ENCODE measurements around the gene PRKAB1.

The PRKAB1 gene

DNA sequence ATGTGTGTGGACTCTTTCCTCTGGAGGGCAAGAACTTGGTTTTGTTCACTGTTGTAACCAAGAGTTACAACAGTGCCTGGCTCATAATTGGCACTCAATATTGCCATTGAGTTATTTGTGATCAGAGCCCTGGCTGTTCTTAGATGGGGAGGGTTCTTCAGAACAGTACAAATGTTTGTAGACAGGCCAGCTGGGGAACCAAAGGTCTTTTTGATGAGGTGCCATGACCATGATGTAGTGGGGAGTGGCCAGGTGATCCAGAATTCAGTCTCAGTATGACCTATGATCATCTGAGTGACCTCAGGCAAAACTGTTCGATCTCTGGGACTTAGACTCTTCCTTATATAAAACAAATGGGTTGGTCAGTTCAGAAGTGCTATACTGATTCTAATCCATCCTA is 3.3 kb upstream of the PRKAB1 start:
- DNase-seq: no peak

DNA sequence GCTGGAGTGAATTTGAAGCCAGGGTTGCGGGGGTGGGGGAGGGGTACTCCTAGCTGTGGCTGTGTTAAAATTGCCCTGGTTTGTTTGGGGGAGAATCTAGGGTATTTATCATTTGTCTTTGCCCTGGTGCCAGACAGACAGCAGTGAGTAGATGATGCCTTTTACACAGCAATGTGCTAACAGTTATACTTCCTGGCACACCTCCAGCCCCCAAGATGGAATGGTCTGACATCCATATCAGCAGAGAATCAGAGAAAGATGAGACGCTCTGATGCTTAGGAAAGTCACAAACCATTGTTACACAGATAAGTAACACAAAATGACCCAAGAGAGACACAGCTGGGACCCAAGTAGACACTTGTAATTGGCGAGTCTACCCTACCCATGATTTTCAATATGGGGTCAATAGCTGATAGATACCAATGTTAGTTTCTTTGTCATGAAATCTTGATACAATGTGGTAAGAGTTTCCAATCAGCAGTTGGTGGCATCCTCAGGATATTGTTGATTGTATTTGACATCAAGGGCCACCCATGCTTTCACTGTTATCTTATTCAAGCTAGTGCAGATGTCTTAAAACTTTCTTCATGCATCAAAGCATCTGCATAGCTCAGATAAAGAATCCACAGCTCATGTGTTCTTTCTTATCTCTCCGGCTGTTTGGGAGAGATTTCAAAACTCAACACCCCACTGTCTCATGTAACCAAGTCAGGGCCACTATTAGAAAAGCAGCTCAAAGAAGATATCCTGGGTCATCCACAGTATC is 2.6 kb upstream of the PRKAB1 start:
- DNase-seq: no peak

DNA sequence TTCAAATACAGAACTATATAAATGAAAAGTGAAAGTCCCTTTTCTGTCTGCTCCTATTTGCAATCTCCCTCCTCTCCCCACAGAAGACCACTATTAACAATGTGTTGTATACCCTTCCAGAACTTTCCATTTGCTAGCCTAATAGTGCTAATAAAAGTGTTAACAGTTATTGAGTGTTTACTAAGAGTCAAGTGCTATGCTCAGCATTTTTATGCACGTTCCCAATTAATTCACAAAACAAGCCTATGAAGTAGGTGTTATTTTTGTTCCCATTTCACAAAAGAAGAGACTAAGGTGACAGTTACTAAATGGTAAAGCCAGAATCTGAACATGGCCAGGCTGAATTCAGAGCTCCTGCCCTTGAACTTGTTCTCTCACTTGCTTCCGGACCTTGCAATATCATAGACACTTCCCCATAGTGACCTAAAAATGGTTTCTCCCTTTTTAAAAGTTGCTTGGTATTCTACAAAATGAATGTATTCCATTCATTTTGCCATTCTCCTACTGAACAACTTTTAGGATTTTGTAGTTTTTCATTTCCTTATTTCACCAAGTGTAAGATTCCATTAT is 1.6 kb upstream of the PRKAB1 start:
- DNase-seq: no peak

DNA sequence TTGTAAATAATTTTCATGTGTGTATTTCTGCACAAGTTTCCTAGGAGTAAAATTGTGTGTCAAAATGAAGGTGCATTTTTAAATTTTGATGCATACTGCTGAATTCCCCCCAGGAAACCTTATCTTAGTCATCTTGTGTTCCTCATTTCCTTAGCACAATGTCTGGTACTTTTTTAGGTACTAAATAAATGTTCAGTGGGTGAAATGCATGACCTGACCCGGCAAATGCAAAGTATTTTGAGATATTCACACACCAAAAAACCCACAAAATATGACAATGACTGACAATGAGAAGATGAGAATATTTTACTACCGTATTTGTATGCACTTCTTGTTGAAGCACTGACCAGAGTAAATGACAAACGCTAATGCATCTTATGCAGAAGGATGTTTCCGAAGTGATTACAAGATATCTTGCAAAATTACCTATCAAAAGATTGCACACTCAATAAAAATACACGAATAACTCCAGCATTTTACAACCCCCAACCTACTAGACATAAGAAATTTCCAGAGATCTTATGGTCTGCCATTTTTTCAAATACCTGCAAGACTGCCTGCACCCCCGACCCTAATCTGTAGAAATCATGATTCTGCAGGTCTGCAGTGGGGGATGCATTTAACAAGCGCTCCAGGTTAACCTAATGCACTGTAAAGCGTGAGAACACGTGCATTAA is 895 bp upstream of the PRKAB1 start:
- DNase-seq: no peak

DNA sequence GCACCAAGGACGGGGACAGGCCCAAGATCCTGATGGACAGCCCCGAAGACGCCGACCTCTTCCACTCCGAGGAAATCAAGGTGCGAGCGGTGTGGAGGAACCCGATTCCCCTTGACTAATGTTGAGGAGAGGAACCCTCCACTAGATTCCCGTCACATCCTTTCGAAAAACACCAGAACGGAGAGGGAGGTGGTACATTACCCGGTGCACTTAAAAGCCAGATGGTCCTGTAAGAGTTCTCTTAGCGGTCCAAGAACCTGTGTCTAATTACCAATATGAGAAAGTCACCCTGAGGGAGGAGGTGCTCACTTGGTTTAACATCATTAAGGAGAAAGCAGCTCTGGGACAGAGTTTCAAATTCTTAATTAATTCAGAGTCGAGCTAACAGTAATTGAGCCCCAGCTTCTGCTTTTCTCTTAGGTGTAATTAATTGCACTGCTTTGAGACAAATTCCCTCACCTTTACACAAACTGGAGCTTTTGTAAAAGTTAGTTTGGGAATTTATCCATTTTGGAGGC is 450 bp downstream of the PRKAB1 start:
- DNase-seq: no peak

DNA sequence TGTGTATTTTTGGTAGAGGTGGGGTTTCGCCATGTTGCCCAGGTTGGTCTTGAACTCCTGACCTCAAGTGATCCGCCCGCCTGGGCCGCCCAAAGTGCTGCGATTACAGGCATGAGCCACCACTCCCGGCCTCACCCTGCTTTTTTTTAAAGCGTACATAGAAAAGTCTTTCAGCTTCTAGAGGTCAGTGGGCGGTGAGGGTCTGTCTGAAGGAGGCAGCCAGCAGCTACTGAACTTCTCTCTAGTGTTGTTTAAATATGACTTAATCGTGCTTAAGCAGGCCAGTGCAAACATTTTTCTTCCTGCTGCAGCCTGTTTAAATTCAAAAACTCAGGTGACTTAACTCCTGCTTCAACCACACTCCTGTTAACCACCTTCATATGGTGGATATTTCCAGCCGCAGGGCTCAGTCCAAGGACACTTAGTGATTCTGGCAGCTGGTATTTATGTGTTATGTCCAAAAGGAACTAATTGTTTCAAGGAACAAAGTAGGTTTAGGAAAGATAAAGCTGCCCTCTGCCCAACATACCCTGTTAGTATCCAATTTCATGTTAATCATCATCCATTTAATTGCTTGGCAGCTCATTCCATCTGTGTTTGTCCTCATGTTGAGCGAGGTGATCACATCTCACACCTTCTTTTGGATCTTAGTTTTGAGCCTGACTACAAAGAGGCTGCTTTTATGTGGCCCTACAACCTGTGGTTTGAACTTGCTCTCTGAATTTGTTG is 2.0 kb downstream of the PRKAB1 start:
- DNase-seq: no peak

DNA sequence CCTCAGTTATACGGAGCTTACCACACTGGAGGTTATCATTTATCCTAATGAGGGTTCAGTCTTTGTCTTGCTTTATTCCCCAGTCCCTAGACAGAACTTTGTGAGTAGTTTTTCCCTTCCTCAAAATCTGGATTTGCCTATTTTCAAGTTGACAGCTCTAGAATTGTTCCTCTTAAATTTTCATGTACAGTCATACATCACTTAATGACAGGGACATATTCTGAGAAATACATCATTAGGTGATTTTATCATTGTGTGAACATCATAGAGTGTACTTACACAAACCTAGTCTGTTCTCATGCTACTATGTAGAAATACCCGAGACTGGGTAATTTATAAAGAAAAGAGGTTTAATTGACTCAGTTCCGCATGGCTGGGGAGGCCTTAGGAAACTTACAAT is 3.1 kb downstream of the PRKAB1 start:
- no peak for DNase-seq

DNA sequence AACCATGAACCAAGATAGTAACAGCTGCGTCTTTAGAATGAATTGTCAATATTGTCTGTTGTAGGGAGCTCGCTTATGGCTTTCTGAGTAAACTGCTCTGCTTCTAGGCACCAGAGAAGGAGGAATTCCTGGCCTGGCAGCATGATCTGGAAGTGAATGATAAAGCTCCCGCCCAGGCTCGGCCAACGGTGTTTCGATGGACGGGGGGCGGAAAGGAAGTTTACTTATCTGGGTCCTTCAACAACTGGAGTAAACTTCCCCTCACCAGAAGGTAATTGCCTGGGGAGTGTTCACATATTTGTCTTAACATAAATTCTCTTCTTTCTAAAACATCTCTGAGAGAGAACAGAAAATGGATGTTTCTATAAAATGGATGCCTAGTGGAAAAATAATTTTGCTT is 4.3 kb downstream of the PRKAB1 start:
- DNase-seq: no peak

DNA sequence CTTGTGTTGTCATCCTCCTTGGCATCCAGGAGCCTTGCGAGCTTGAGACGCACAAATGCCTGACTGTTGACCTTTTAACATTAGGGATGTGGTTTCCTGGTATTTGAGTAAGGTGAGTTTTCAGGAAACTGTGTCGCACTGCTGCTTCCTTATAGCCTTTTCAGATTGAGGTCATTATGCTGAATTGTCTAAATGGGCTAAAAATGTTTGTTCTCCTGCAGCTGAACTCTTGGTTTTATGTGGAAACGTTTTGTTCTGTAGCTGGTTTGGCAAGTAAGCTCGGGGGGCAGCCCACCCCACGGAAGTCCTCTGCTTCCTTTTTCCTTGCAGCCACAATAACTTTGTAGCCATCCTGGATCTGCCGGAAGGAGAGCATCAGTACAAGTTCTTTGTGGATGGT is 5.7 kb downstream of the PRKAB1 start:
- DNase-seq: no peak

DNA sequence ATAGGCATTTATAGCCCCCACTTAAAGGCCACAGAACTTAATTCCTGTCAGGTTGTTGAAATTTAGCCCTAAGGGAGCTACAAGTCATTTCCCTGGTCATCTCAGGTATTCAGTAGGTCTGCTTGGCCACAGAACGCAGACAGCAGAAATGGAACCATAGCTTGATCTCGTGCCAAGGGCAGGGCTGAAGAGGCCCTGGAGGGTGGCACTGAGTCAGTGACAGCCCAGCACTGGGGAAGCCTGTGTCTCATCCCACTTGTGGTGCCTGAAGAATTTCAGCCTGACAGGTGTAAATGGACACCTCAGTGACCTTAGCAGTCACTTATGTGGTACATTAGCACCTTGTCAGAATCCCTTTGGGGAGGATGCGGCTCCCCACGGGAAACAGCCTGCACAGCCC is 6.6 kb downstream of the PRKAB1 start:
- DNase-seq: no peak

DNA sequence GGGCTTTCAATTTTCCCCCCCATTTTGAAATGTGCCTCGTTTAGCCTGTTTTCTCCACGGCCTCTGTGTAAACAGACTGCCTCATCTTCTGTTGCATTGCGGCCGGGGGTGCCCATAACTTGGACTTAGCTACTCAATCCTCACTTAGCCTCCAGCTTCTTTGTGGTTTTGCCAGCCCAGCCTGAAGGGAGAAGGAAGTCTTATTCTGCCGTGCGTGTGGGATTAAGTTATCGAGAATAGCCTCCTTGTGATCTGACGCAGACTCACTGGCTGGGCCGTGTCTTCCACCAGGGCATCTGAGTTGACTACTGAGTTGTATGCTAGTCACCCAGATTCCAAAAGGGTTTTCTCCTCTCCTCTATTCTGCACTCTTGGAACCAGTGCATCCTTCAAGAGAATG is 8.1 kb downstream of the PRKAB1 start:
- DNase-seq: no peak

DNA sequence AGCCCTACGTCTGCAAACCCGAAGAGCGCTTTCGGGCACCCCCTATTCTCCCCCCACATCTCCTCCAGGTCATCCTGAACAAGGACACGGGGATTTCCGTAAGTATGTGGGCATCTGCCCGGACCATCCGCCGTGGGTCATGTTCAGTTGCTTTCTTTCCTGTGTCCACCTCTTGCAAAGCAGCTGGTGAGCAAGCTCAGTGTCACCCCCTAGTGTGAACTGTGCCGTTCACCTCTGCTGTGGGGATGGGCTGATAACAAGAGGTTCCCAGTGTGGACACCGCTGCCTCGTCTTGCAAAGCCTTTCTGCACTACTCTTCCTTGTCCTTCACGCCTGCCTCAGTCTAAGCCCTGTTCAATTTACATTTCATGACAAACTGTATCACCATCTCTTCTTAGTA is 8.6 kb downstream of the PRKAB1 start:
- no peak for DNase-seq

DNA sequence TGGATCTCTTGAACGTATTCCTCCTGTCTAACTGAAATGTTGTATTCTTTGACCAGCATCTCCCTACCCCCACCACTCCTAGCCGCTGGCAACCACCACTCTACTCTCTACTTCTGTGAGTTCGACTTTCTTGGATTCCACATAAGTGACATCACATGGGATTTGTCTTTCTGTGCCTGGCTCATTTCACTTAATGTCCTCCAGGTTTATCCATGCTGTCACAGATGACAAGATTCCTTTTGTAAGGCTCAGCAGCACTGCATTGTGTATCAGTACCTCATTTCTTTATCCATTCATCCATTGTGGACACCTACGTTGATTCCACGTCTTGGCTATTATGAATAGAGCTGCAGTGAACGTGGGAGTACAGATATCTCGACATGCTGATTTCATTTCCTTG is 10.5 kb downstream of the PRKAB1 start:
- no peak for DNase-seq

DNA sequence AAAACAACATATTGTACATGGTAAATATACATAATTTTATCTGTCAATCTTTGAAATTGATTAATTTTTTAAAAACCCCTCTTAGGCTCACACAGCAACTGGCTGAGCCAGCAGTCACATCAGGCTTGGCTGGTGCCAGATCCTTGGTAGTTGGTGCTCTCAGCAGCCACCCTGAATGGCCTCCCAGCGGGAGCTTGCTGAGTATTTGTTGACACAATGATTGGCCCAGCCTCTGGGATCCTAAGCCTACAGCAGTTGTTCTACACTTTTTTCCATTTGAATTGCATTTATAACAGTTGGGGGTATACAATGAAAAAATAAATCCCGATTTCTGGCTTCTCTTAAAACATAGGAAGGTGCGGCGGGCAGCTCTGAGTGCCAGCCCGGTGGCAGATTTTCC is 11.1 kb downstream of the PRKAB1 start:
- DNase-seq: no peak

DNA sequence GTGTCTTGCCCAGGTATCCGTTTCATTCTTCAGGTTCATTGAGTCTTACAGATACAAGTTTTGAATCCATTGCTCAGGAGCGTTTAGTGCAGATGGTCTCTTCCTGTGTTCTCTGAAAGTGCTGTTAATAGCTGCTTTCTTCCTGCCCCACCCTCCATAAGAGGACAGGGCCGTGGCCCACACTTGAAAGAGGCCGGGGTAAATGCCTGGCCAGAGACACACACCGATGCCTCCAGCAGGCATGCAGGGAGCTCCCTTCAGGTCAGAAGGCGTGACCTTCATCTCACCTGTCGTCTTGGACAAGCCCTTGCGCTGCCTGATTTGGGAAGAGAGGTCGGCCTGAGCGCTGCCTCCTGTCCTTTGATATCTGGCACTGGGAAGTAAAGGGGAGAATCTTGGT is 11.6 kb downstream of the PRKAB1 start:
- DNase-seq: no peak

DNA sequence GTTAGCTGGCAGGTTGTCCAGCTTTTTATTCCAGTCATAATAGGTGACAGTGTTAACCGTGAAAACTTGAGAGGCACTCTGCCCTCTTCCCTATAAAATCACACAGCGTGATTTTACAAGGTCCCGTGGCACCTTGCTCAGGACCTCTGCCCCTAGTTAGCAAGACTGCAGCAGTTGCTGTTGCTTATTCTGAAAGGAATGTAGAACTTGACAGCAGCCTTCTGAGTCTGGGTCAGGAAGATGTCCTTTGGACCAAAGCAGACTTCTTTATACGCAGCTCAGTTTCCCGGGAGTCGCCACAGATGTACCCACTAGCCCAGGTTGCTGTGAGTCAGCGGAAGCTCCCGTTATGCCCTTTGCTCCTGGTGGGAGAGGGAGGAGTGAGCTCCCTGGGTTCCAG is 13.2 kb downstream of the PRKAB1 start:
- DNase-seq: no peak

DNA sequence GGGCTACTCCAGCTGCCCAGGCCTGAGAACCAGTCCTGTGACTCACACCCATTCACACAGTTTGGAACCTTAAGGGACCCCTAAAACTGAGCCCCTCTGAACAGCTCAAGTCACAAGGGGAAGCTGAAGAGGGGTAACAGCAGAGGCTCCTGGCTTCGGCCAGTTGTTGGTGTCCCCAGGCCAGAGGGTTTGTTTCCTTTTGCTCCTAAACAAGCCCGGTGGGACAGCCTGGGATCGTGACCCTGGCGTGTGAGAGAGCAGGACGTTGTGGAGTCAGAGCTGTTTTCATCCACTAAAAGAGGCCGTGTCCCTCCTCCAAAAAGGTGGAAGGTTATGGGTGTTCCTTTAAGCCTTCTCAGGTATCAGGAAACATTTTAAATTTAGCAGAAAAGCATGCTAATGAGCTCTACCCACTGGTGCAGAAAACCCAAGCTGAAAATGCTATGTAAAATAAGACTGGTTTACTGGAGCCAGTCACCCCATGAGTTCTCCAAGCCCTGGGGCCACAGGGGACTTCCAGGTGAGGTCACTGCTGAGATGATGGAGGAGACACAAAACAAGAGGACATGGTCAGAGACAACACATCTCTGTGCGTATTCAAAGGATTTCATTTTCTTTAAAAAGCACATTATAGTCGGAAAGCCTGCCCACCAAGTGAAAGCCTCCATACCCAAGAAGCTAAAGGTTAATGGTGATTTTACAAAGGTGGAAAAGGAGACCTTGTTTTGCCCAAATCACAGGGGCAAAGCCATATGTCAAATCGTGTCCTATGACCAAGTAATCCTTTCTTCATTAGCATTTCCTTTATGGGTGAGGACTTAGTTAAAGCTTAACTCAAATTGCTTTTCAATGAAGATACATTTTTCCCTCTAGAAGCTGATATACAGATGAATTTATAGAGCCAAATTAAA is 14.1 kb downstream of the PRKAB1 start:
- DNase-seq: no peak

DNA sequence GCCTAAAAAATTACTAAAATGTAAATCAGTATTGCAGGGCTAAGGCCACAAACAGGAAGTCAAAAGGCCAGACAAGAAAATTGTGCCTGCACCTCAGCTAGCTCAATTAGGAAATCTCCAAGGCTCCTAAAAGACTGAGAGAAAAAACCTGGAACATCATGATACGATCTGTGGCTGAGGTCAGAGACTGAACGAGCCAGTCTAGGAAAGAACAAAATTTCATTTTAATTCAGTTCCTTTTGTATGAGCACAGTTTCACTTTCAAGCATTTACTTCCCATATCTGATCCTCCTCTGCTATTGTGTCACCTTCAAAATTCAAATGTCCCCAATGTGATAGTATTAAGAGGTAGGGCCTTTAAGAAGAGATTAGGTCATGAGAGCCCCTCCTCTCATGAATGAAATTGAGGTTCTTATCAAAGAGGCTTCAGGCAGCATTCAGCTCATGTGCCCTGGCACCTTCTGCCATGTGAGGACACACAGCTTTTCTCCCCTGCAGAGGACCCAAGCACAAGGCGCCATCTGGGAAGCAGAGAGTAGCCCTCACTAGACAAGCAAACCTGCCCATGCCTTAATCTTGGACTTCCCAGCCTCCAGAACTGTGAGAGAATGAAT is 14.8 kb downstream of the PRKAB1 start:
- no peak for DNase-seq

DNA sequence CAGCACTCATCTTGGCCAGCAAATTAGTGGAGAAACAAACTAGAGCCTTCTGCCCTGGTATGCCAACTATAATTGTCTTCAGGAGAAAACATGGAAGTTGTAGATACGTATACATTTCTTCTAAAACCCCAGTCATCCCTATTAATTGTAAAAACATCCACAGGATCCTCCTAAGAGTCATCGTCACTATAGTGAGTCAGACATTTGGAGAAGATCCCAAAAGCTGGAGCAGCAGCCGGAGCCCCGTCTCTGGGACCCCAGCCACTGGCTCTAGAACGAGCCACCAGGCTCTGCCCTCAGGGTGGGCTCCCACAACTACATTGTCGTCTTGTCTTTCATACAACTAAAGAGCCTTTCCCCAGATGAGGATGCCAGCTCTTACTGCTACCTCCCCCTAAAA is 15.5 kb downstream of the PRKAB1 start:
- DNase-seq: no peak

DNA sequence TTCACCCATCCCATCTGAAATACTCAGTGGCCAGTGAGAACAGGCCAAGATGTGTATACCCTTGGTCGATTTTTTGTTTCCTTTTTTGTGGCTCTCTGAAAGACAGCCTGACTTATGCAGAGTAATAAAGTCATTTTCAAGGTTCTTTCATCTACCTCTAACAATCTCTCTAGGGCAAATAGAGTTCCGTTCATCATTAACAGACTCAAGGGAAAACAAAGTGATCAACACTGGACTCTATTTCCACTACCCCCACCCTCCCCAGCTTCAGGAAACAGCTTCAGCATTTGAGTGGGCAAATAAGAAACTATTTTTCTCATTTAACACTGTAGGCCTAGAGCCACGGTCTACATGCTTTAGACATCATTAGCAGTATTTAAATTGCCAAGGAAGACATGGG is 15.9 kb downstream of the PRKAB1 start:
- DNase-seq: no peak

DNA sequence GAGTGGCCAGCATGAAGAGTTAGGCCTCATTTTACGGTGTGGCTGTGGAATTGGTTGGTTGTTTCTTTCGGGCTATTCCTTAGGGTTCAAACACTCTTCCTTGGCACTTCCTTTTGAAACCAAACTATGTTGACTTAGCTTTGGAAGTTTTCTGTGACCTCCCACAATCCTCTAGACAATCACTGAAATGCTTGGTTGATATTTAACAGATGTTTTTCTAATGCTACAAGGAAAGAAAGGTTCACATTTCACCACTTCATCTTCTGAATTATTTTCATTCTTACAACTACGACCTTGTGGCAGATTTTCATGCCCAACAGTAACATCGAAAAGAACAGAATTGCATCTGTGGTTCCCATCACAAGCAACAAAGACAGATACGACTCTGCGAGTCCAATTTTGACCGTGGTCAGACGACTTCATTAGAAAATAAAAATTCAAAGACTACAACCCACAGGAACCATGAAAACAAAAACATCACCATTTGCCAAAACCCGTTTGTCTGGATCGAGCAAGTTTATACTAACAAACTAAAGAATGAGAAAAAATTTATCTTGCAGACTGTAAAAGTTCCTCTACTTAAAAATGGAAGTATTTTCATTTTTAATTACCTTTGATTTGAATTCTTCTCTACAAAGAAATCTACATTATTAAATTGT is 16.9 kb downstream of the PRKAB1 start:
- no peak for DNase-seq

DNA sequence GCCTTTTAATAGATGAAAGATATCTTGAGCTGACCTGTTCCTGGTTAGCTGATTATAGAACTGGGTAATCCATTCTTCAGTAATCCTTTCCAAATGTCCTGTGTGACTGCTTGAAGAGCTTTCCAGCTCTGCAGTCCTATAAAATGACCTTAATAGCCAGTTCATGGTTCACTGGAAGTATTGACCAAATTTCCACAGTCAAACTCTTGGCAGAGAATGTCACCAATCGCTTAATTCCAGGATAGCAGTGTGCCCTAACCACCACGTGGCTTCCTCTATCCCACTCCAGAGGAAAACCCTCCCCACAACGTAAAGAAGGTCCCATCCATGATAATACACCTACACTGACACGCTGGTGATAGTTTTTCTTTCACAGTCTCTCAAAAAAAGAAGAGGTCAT is 17.4 kb downstream of the PRKAB1 start:
- DNase-seq: no peak

Data from activated CD4-positive, alpha-beta T cell treated with anti-CD3 and anti-CD28 coated beads, Interleukin-2, amount 50 U/mL, for 1 hour (primary cell).